ENCODE measurements around the gene GALNT6. TPM values are rescaled to one million over a fixed set of nuclear protein-coding genes. Genes with fewer than 3 reads are reported as not detected.

The GALNT6 gene
- total RNA-seq, 1 experiment from 2014 or later: 9.8 TPM

- Mint-ChIP-seq H3K4me3 (no peak overlapping the region), H3K4me1 (peaks cover 21 to 28% of the 10 kb centered on the region in 2 experiments), H3K27ac (0 out of 7 replicates have a peak overlapping the region, but pooled peaks of 1 of the 3 experiments have one; percentile 34), H3K27me3 (ENCODE audit: low read depth) (no peaks in the 10 kb centered on the region), H3K36me3 (ENCODE audit: insufficient read depth in 1 of 3, low read depth in 3 of 3) (peaks cover 0 to 6% (median 5%) of the 10 kb centered on the region in 3 experiments; a peak in 4 of 7 replicates), H3K9me3 (no peaks in the 10 kb centered on the region)
- no peak overlapping the region for H2BK20ac ChIP-seq (ENCODE audit: low read depth, low read length, poor library complexity, severe bottlenecking)
- DNase-seq: no peak
- H3K27me3 ChIP-seq (ENCODE audit: insufficient read depth, low read length): no peaks in the 10 kb centered on the region
- H3K14ac ChIP-seq (ENCODE audit: insufficient read depth, low read length): no peak overlapping the region
- TF ChIP-seq CTCF (conservative IDR thresholded peaks at IDR 0.05): no peak
- no peak overlapping the region for H2BK120ac ChIP-seq (ENCODE audit: low read depth, low read length, poor library complexity, severe bottlenecking)
- no peak overlapping the region for H2AFZ ChIP-seq (ENCODE audit: low read length)
- no peaks in the 10 kb centered on the region for H3K79me1 ChIP-seq (ENCODE audit: insufficient read depth, low read depth, low read length, poor library complexity, severe bottlenecking)
- no peak overlapping the region for H3K9ac ChIP-seq (ENCODE audit: extremely low read depth, insufficient read length, low read length)
- no peak overlapping the region for H3K23ac ChIP-seq (ENCODE audit: insufficient read length, low read depth, low read length)
- H3K9me3 ChIP-seq (ENCODE audit: control insufficient read depth, low read depth, low read length): no peaks in the 10 kb centered on the region
- no peak overlapping the region for H4K91ac ChIP-seq (ENCODE audit: insufficient read length, low read depth, low read length)
- H2BK12ac ChIP-seq (ENCODE audit: insufficient read length, low read depth, low read length): no peak overlapping the region
- no peaks in the 10 kb centered on the region for H4K20me1 ChIP-seq (ENCODE audit: control insufficient read depth, insufficient read depth, insufficient read length)
- no peak overlapping the region for H2BK15ac ChIP-seq (ENCODE audit: low read depth, low read length)
- no peak overlapping the region for H2BK5ac ChIP-seq (ENCODE audit: insufficient read length, low read length)
- H3K4me2 ChIP-seq (ENCODE audit: insufficient read depth, insufficient read length, low read length): no peak overlapping the region
- no peak overlapping the region for H3K56ac ChIP-seq (ENCODE audit: insufficient read length, low read depth, low read length)
- H3K18ac ChIP-seq (ENCODE audit: insufficient read length, low read depth, low read length): no peak overlapping the region
- H4K5ac ChIP-seq (ENCODE audit: insufficient read length, low read depth, low read length): no peak overlapping the region
- no peak overlapping the region for H3K27ac ChIP-seq (ENCODE audit: insufficient read length, low read depth, low read length)
- H3K23me2 ChIP-seq (ENCODE audit: insufficient read length, low read depth, low read length, poor library complexity, severe bottlenecking): no peaks in the 10 kb centered on the region
- H3K4ac ChIP-seq (ENCODE audit: low read depth, low read length): no peak overlapping the region
- no CpG with 5 or more reads among the region's 1 CpG for WGBS (ENCODE audit: extremely low coverage, insufficient read length, low lambda C conversion rate)
- H4K8ac ChIP-seq (replicated peaks; ENCODE audit: insufficient read length, low read depth, low read length): no peak overlapping the region
- H3K4me1 ChIP-seq (ENCODE audit: insufficient read depth, low read length): peaks cover 2% of the 10 kb centered on the region; the same call in 1 of the 2 replicates
- H3K79me2 ChIP-seq (ENCODE audit: insufficient read depth, low read length): no peaks in the 10 kb centered on the region
- H2AK5ac ChIP-seq (ENCODE audit: insufficient read length, low read length): no peak overlapping the region
- no peak overlapping the region for H3T11ph ChIP-seq (ENCODE audit: low read length)
These were observed 43.1 kb upstream of the GALNT6 start for GRCh38 chr12:51434305-51434704.

Measured in H9 (cell line).